Measurements from ENCODE around the gene FADS3. TPM values are rescaled to one million over a fixed set of nuclear protein-coding genes. Genes with fewer than 3 reads are reported as not detected.

Gene FADS3
- total and polyA plus RNA-seq, 9 of the 15 experiments (the other 6 are each of a cell fraction or from before 2014, with no cell fraction given), result 0.97 to 148 (median 92.7) TPM

DNA sequence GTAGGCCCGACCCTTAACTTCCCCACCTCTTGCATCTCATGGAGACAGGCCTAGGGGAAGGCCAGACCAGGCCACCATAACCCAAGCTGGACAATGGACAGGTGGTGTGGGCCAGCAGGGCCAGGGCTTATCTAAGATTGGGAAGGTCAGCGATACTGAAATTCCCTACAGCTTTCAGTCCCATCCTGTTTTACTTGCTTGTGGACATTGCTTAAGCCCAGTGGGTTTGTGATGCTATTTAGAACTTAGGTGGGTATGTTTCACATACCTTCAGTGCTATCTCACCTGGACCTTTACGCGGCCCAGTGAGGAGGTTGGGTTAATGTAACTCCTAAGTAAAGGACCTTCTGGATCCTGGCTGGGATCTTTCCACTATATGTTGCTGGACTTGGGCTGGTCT lies 61.5 kb downstream of the FADS3 start:
- H3K4me3 ChIP-seq, result no peak overlapping the region
- 67% methylated on average over 4 of the region's 4 CpGs for WGBS (ENCODE audit: insufficient coverage, low coverage, missing lambda C conversion rate)
- no peak overlapping the region for H3K4me2 ChIP-seq (ENCODE audit: insufficient read depth, low read length)
- no peaks in the 10 kb centered on the region for H4K20me1 ChIP-seq (replicated peaks; ENCODE audit: control insufficient read depth, insufficient read depth, low read length)
- no TSS peak for BruUV-seq (replicated peaks)
- FAIRE-seq, result no peak
- in situ Hi-C loops (cut with MboI) (no loop called here), intact Hi-C loops (cut with micrococcal nuclease) (no loop called here)
- DNase-seq (ENCODE audit: extremely low read depth in 1 of 4, low spot score in 3 of 4), result no peak
- TF ChIP-seq, protein P1, sequence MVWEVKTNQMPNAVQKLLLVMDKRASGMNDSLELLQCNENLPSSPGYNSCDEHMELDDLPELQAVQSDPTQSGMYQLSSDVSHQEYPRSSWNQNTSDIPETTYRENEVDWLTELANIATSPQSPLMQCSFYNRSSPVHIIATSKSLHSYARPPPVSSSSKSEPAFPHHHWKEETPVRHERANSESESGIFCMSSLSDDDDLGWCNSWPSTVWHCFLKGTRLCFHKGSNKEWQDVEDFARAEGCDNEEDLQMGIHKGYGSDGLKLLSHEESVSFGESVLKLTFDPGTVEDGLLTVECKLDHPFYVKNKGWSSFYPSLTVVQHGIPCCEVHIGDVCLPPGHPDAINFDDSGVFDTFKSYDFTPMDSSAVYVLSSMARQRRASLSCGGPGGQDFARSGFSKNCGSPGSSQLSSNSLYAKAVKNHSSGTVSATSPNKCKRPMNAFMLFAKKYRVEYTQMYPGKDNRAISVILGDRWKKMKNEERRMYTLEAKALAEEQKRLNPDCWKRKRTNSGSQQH (CRISPR knock-in tag; IDR thresholded peaks at IDR 0.05), result no peak
- TF ChIP-seq RUNX1 (IDR thresholded peaks at IDR 0.05; ENCODE audit: low read depth) (no peak), CHD2 (IDR thresholded peaks at IDR 0.05; ENCODE audit: low read depth, low read length) (no peak), ZFX (CRISPR knock-in tag; IDR thresholded peaks at IDR 0.05) (no peak)
- peaks cover 16 to 42% of the 10 kb centered on the region in 2 experiments for H3K4me1 ChIP-seq (replicated peaks in 1 of 2; ENCODE audit: control insufficient read depth in 2 of 2, insufficient read depth in 2 of 2, low read length in 2 of 2)
- ChIA-PET POLR2A (interaction anchor here (0.6 kb wide), 1 partner anchor 657 kb away, joined by 3 read pairs; no protein-coding TSS in a partner anchor), CTCF (ENCODE audit: low intra/inter-chr PET ratio) (no interaction called here)
- peaks cover 14% of the 10 kb centered on the region; the same call in 2 of the 3 replicates for H3K79me2 ChIP-seq (ENCODE audit: control insufficient read depth, insufficient read depth, low read length)
- no peak overlapping the region for H3K27ac ChIP-seq (ENCODE audit: extremely low read depth, low read depth, low read length)
- no peaks in the 10 kb centered on the region for H3K36me3 ChIP-seq (ENCODE audit: control insufficient read depth, insufficient read depth, low read length)
- peaks cover 10% of the 10 kb centered on the region for H3K9me1 ChIP-seq (ENCODE audit: control insufficient read depth, insufficient read depth, low read length)
- no peak overlapping the region for H2AFZ ChIP-seq (ENCODE audit: low read depth, low read length)
- H3K9me3 ChIP-seq (replicated peaks; ENCODE audit: control insufficient read depth, insufficient read depth, low read depth, low read length), result no peaks in the 10 kb centered on the region
- no peak for ATAC-seq
- peak overlapping the region in 1 of 2 experiments; percentile 10; a peak in 1 of 4 replicates for H3K9ac ChIP-seq (ENCODE audit: insufficient read depth in 1 of 2, low read depth in 2 of 2, low read length in 2 of 2)
- H3K27me3 ChIP-seq (ENCODE audit: control insufficient read depth in 2 of 2, insufficient read depth in 2 of 2, low read length in 2 of 2), result no peaks in the 10 kb centered on the region

Measured in K562 (cell line).